Activated naive CD4-positive, alpha-beta T cell treated with anti-CD3 and anti-CD28 coated beads, Interleukin-2, amount 10 ng/mL, durations not matched to agents 5 hours and 36 hours (primary cell): ENCODE data around the gene NPAS2. TPM values are rescaled to one million over a fixed set of nuclear protein-coding genes. Genes with fewer than 3 reads are reported as not detected.

Experiments used
- total RNA-seq, 2 experiments: library from RNA; stranded (reverse); gene quantifications; one replicate each; pipeline ENCODE4 v1.2.3, GENCODE V29; 2021

NPAS2 gene
- 10 to 100 TPM in 1 of 2 experiments, 1 to 10 TPM in 1; 9.7 to 10.2 TPM for total RNA-seq

GRCh38 chr2:100819370-100820272, at the start of gene NPAS2:
TSS of gene NPAS2 (plus strand) at chr2:100820139. CDS start at chr2:100904755, 84,616 bp downstream.

GRCh38 chr2:101001691-101002561, 182.0 kb downstream of the NPAS2 start, which contains the start of gene RPL31:
TSS of gene RPL31 (plus strand) at chr2:101002289. CDS start at chr2:101002702, 413 bp downstream.

Other genes starting within 250 kb of the NPAS2 start
- gene RPL31, start 182.2 kb downstream of the NPAS2 start, total RNA-seq: 1,000 to 10,000 TPM; 2,182 to 2,253 TPM